GM12874 (cell line): ENCODE data around the gene VAC14.

Source experiments
- CTCF ChIP-seq: IDR thresholded peaks from 2 replicates; pipeline ENCODE4 v1.5.1; 2011; ENCODE audit warnings: low read depth, mild to moderate bottlenecking, control low read depth, low read length, moderate library complexity; ENCODE audit not compliant: insufficient read depth

VAC14 gene

GRCh38 chr16:70697594-70698170 lies 103.3 kb downstream of the VAC14 start:
- TF ChIP-seq CTCF: no peak

- no peak for TF ChIP-seq CTCF
Observed at GRCh38 chr16:70696952-70697593, 103.9 kb downstream of the VAC14 start.

DNA sequence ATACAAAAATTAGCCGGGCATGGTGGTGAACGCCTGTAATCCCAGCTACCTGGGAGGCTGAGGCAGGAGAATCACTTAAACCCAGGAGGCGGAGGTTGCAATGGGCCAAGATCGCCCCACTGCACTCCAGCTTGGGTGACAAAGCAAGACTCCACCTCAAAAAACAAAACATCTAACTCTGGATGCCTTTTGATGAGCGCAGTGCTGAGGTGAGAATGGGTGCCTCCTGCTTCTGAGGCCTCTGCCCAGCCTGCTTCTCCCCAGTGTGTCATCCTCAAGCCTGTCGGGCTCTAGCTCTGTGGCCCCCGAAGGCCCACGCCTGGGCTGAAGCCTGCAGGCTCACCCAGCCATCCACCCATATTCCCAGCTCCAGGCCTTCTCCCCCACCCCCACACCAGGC lies 104.6 kb downstream of the VAC14 start:
- no peak for TF ChIP-seq CTCF

- TF ChIP-seq CTCF: no peak
Observed at GRCh38 chr16:70695331-70696070, 105.5 kb downstream of the VAC14 start.

GRCh38 chr16:70694868-70695218 lies 106.1 kb downstream of the VAC14 start:
- no peak for TF ChIP-seq CTCF

DNA sequence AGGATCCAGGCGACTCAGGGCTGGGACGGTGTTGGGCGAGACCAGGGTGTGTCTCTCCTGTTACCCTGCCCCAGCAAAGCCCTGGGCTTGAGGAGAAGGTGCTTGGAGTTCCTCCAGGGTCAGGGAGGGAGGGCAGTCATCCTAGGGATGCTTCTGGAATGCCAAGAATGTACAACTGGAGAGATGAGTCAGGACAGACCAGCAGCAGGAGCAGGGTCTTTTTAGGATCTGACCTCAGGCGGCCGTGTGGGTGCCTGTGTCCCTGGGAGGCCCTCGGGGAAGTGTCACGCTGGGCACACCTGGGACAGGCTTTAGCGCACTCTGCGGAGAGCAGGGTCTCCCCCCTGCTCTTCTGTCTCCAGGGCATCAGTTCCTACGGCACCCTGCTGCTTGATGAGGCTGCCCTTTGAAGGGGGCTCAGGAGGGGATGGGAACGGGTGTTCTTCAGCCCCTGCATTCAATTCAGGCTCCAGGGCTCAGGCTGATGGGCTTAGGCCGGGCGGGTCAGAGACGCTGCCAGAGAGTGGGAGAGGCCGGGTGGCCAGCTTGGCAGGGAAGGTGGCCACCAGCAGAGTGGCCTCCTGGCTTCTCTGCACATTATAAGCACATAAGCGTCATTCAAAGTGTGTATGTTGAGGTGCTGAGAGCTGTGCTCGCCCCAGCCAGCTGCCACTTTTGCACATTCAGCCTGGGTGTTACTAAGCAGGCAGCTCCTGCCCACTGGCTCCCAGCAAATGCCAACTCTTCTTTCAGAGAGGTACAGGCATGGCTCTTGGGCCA lies 106.7 kb downstream of the VAC14 start:
- TF ChIP-seq CTCF: no peak
